Panc1 (cell line): ENCODE measurements around the gene APP. TPM values are rescaled to one million over a fixed set of nuclear protein-coding genes. Genes with fewer than 3 reads are reported as not detected.

Source experiments
- ATAC-seq: fragments of 200-7000 bp; cut with Tn5 transposase; 2 replicates; pipeline ENCODE4 v1.9.1; 2020; ENCODE audit warnings: mild to moderate bottlenecking, moderate library complexity
- BruUV-seq: library from RNA; stranded (reverse); fragments of 400-500 nt; replicated peaks from 2 replicates; lab custom pipeline; 2021; lab: Mats Ljungman, UMichigan
- CTCF ChIA-PET: fragments of 300-600 bp; sonication (Branson Sonifier 250); formaldehyde crosslinking; loops from one replicate; lab custom pipeline; 2022; ENCODE audit warnings: antibody characterized with exemption; lab: Charles Lee
- POLR2A ChIA-PET: fragments of 300-600 bp; sonication (Branson Sonifier 250); formaldehyde crosslinking; loops from one replicate; lab custom pipeline; 2022; ENCODE audit warnings: antibody characterized with exemption; lab: Charles Lee
- DNase-seq: peaks from one replicate; pipeline ENCODE4 v3.0.0-alpha.2; 2010; ENCODE audit warnings: low read depth, low spot score
- H3K27ac ChIP-seq: 2 replicates; pipeline ENCODE4 v1.5.1; 2011; ENCODE audit warnings: mild to moderate bottlenecking, low read length, inconsistent platforms
- H3K27me3 ChIP-seq: fragments of 200-500 bp; sonication (Bioruptor generic); 2 replicates; pipeline ENCODE4 v1.6.0; 2014; ENCODE audit warnings: low read length, inconsistent platforms; ENCODE audit not compliant: control insufficient read depth, insufficient read depth
- H3K36me3 ChIP-seq: fragments of 200-500 bp; sonication (Bioruptor generic); 2 replicates; pipeline ENCODE4 v1.5.1; 2014; ENCODE audit warnings: inconsistent platforms, mild to moderate bottlenecking, low read length, moderate library complexity; ENCODE audit not compliant: control insufficient read depth, insufficient read depth
- H3K4me1 ChIP-seq: 2 replicates; pipeline ENCODE4 v1.5.1; 2011; ENCODE audit warnings: inconsistent platforms, mild to moderate bottlenecking, low read length, moderate library complexity; ENCODE audit not compliant: control insufficient read depth, insufficient read depth
- H3K4me3 ChIP-seq, 2 experiments: 2 replicates each; pipeline ENCODE4 v1.5.1; 2011 to 2012; ENCODE audit warnings: low read depth in 2 of 2, low read length in 2 of 2, mild to moderate bottlenecking in 2 of 2, inconsistent platforms in 1 of 2, moderate library complexity in 1 of 2
- H3K9me3 ChIP-seq: fragments of 200-500 bp; sonication (Bioruptor generic); 2 replicates; pipeline ENCODE4 v1.5.1; 2014; ENCODE audit warnings: low read depth, mild to moderate bottlenecking, inconsistent platforms, low read length, moderate library complexity; ENCODE audit not compliant: control insufficient read depth, insufficient read depth
- CTCF ChIP-seq: fragments of 450-650 bp; IDR thresholded peaks from 2 replicates; pipeline ENCODE4 v1.5.1; 2017; ENCODE audit warnings: mild to moderate bottlenecking
- POLR2AphosphoS5 ChIP-seq: IDR thresholded peaks from 2 replicates; pipeline ENCODE4 v1.6.1; 2012; ENCODE audit warnings: mild to moderate bottlenecking, low read depth, low read length, moderate library complexity
- SIN3A ChIP-seq: IDR thresholded peaks from 2 replicates; pipeline ENCODE4 v1.6.1; 2012; ENCODE audit warnings: low read depth, mild to moderate bottlenecking, low read length, moderate library complexity, borderline replicate concordance; ENCODE audit not compliant: insufficient read depth
- TCF7L2 ChIP-seq: IDR thresholded peaks from 2 replicates; pipeline ENCODE4 v1.6.1; 2011; ENCODE audit warnings: mild to moderate bottlenecking, low read depth, low read length, inconsistent platforms
- in situ Hi-C: cut with HindIII; loops from 2 replicates; pipeline ENCODE4 v1.10.0; 2016; ENCODE audit warnings: low sequenced_read_pairs, low pct_unique_long_range_greater_than_20kb
- intact Hi-C: fragments of 100-400 bp; cut with micrococcal nuclease; formaldehyde crosslinking; loops from one replicate; pipeline ENCODE4 v1.10.0; 2022; ENCODE audit not compliant: unreplicated experiment
- total RNA-seq: library from RNA; stranded (reverse); gene quantifications from one replicate; pipeline ENCODE4 v1.2.1, GENCODE V29; 2021; ENCODE audit not compliant: unreplicated experiment
- TF ChIP-seq, protein P1 (sequence below), 2 experiments: IDR thresholded peaks; 2 replicates each; pipeline ENCODE4 v1.6.1; 2011 to 2012; ENCODE audit warnings: low read depth in 2 of 2, control low read depth in 1 of 2, low read length in 1 of 2, mild to moderate bottlenecking in 1 of 2, moderate library complexity in 1 of 2; ENCODE audit not compliant: insufficient read depth in 1 of 2

APP gene
- total RNA-seq, 1 experiment from 2014 or later: 542 TPM

GRCh38 chr21:26057477-26058170 lies 112.9 kb downstream of the APP start:
- TF ChIP-seq SIN3A (no peak), TCF7L2 (no peak), CTCF (no peak), POLR2AphosphoS5 (no peak)
- TF ChIP-seq, protein P1, sequence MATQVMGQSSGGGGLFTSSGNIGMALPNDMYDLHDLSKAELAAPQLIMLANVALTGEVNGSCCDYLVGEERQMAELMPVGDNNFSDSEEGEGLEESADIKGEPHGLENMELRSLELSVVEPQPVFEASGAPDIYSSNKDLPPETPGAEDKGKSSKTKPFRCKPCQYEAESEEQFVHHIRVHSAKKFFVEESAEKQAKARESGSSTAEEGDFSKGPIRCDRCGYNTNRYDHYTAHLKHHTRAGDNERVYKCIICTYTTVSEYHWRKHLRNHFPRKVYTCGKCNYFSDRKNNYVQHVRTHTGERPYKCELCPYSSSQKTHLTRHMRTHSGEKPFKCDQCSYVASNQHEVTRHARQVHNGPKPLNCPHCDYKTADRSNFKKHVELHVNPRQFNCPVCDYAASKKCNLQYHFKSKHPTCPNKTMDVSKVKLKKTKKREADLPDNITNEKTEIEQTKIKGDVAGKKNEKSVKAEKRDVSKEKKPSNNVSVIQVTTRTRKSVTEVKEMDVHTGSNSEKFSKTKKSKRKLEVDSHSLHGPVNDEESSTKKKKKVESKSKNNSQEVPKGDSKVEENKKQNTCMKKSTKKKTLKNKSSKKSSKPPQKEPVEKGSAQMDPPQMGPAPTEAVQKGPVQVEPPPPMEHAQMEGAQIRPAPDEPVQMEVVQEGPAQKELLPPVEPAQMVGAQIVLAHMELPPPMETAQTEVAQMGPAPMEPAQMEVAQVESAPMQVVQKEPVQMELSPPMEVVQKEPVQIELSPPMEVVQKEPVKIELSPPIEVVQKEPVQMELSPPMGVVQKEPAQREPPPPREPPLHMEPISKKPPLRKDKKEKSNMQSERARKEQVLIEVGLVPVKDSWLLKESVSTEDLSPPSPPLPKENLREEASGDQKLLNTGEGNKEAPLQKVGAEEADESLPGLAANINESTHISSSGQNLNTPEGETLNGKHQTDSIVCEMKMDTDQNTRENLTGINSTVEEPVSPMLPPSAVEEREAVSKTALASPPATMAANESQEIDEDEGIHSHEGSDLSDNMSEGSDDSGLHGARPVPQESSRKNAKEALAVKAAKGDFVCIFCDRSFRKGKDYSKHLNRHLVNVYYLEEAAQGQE (IDR thresholded peaks at IDR 0.05; ENCODE audit: insufficient read depth in 1 of 2, low read depth in 2 of 2, low read length in 1 of 2): no peak
- BruUV-seq: no TSS peak
- Histone ChIP-seq H3K4me1 (peaks cover 23% of the 10 kb centered on the region), H3K4me3 (no peak overlapping the region), H3K9me3 (no peaks in the 10 kb centered on the region), H3K27ac (no peak overlapping the region), H3K27me3 (no peaks in the 10 kb centered on the region), H3K36me3 (no peaks in the 10 kb centered on the region; the same call in 1 of the 2 replicates)
- intact Hi-C loops (no loop called here), in situ Hi-C loops (no loop called here)
- ChIA-PET POLR2A (no interaction called here), CTCF (no interaction called here)
- no peak for ATAC-seq
- no peak for DNase-seq

DNA sequence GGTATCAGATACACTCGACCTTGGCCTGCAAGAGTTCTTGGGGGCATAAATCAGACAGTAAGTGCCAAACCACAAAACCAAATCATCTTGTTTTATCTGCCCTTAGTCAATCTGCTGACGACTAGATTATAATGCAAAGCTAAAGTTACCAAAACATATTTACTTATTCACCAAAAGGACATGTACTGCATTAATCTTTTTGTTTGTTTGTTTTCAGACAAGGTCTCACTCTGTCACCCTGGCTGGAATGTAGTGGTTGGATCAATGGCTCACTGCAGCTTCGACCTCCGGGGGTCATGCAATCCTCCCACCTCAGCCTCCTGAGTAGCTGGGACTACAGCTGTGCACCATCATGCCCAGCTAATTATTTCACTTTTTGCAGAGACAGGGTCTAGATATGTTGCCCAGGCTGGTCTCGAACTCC lies 114.7 kb downstream of the APP start:
- H3K4me3 ChIP-seq: no peak overlapping the region
- POLR2A ChIA-PET: no interaction called here
- ATAC-seq (peak; percentile 63; the same call in 1 of the 2 replicates), DNase-seq (no peak)
- in situ Hi-C loops: no loop called here
- no peaks in the 10 kb centered on the region for H3K9me3 ChIP-seq
- H3K36me3 ChIP-seq: peaks cover 2% of the 10 kb centered on the region; the same call in 1 of the 2 replicates
- no peaks in the 10 kb centered on the region for H3K27me3 ChIP-seq
- BruUV-seq: no TSS peak
- peaks cover 23% of the 10 kb centered on the region for H3K4me1 ChIP-seq
- CTCF ChIA-PET: no interaction called here
- intact Hi-C loops: no loop called here
- no peak overlapping the region for H3K27ac ChIP-seq
- TF ChIP-seq SIN3A (no peak), CTCF (no peak), POLR2AphosphoS5 (no peak), TCF7L2 (no peak)
- TF ChIP-seq, protein P1 (IDR thresholded peaks at IDR 0.05; ENCODE audit: insufficient read depth in 1 of 2, low read depth in 2 of 2, low read length in 1 of 2): no peak
